Fibroblast of peridontal ligament (primary cell): Measurements from ENCODE around the gene KRTAP10-12.

ENCODE experiments used
- DNase-seq: peaks from one replicate; pipeline ENCODE4 v3.0.0-alpha.2; 2010; ENCODE audit errors: extremely low read depth

Gene KRTAP10-12

DNA sequence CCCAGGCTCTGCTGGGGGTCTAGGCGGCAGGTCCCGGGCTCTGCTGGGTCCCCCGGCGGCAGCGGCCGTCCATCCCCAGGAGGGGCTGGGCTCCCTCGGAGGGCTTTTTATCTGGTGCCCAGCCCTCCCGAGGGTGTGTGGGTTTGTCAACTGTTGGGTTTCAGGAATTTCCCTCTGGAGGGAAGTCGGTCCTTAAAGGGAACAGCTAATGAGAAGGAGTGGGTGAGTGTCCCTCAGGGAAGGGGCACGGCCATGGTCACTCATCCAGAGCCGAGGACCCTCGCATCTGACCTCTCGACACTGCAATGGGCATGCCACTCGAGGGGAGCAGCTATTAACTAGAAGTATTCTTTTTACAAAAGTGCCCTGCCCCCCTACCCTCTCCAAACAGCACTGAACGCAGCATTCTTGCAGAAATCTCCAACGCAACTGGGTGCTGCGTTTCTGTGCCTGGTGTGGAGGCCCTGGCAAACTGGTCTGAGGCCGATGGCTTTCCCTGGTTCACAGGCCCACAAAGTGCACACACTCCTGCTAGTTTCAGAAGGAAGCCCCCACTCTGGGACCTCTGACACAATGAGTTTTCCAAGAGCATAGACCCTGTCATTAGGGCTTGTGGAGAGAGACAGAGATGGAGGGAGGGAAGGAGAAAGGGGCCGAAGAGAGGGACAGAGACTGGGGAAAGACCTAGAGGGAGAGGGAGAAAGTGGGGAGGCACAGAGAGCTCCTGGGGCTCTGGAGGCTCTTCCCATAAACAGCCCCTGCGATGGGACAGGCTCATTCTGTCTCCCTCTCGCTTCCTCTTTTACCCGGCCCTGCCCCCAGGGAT lies 15.4 kb downstream of the KRTAP10-12 start:
- no peak for DNase-seq

DNA sequence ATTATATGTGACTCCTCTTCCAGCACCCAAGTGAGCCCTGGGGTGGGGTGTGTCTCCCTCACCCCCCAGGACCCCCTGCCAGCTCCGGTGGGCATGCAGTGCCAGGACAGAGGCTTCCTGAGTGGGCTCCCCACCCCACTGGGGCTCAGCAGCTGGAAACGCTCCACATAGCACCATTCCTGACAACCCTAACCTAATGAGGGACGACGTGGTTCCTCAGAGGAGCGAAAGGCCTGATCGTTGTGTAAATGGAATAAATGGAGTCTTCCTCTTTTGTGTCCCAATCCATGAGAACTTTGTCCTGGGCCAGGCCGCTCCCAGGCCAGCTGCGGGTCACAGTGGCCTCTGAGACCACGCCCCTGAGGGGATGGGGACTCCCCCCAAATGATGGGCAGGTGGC lies 16.2 kb downstream of the KRTAP10-12 start:
- no peak for DNase-seq

DNA sequence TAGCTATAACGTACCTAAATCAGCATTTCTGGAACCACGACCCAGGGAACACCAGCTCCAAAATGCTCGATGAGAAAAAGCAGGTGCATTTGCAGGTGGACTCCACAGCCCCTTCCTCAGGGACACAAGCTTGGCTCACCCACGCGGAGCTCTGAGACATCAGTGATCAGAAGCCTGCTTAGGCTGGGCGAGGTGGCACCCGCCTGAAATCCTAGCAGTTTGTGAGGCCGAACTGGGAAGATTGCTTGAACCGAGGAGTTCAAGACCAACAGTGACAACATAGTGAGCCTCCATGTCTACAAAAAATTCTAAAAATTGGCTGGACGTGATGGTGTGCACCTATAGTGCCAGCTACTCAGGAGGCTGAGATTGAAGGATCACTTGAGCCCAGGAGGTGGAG lies 16.9 kb downstream of the KRTAP10-12 start:
- DNase-seq: no peak

DNA sequence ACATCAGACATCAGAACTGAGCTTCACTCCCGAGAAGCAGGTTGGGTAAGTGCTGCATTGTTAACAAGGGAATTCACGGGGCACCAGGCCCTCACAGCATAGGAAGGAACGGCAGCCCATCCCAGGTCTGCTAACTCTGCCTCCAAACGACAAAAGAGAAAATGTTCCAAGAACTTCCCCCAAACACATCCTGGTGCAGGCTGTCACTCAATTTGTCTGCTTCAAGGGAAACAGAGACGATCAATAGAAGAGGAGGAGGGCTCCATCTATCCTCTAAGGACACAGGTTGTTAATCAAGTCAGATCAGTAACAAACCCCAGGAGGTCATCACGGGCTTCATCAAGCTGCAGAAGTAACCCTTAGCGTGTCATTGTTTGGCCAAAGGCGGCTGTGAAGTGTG lies 17.9 kb downstream of the KRTAP10-12 start:
- DNase-seq: no peak

DNA sequence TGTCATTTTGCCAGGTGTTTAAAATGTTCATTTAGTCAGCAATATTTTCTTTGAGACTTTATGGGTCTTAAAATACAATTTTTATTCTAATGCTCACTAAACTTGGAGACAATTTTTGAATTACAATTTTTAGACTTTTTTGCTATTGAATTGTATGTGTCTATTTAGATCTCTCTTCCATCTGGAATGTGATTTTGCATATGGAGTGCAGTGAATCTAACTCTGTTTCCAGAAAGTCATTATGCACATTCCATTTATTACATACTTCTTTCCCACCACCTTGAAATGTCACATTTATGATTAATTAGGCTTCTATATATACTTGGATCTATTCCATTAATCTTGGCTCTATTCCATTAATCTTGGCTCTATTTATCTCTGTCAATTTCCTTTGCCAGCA lies 20.0 kb downstream of the KRTAP10-12 start:
- no peak for DNase-seq

DNA sequence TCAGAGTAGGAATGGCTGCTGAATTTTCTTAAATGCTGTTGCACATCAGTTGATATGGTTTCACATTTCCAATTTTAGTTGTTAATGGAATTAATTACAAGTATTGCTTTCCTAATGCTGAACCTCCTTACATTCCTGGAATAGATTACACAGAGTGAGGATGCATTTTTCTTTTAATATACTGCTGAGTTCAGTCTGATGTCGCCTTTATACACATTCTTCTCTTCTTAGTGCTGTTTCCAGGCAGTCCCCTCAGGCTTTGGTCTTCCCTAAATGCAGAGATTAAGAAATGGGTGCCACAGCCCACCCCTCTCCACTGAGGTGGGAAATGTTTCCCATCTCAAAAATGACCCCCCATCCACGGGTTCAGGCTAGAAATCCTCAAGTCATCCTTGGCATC lies 21.1 kb downstream of the KRTAP10-12 start:
- DNase-seq: no peak

DNA sequence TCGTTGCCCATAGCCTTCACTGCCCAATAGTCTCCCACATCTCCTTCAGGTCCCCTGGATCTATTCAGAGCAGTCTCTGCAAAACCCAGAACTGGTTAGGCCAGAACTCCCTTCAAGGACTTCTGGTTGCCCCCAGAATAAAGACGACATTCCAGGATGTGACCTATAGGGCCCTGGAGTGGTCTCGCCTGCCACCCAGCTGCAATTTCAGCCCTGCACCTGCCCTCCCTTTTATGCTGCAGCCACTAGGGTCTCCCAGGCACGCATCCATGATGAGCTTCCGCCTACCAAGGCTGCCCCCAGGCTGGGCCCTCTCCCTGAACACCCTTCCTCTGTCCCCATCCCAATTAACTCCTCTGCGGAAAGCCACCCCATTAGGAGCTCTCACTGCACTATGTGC lies 21.6 kb downstream of the KRTAP10-12 start:
- no peak for DNase-seq

DNA sequence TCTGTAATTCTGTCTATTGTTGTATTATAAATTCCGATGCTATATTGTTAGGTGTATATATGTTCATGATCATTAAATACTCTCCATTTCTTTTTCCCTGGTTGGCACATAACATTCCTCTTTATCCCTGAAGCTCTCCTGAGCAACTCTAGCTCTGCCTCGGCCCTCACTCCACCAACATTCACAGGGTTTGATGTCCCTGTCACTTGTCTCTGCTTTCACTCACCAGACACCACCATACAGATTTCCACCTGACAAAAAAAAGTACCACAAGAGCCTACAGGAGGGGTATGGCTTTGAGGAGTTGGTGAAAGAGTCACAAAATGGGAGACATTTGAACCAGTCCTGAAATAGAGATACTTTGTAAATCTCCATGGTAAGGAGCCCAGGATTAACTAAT lies 23.2 kb downstream of the KRTAP10-12 start:
- no peak for DNase-seq

DNA sequence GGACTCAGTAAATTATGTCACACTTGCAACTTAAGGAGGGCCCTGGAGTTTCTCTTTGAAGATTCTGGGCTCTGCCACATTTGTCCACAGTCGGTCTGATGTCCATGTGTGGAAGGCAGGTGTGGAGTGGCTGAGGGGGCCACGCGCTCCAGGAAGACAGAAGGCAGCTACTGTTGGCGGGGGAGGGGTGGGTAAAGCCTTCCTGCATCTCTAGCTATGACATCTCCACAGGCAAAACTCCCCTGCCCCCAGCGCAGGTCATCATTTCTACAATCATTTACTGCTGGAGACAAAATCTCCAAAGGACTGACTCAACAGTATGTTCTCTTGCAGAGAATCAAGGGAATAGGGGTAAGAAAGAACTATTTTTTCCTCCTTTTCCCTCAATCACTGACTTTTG lies 25.8 kb downstream of the KRTAP10-12 start:
- DNase-seq: no peak

DNA sequence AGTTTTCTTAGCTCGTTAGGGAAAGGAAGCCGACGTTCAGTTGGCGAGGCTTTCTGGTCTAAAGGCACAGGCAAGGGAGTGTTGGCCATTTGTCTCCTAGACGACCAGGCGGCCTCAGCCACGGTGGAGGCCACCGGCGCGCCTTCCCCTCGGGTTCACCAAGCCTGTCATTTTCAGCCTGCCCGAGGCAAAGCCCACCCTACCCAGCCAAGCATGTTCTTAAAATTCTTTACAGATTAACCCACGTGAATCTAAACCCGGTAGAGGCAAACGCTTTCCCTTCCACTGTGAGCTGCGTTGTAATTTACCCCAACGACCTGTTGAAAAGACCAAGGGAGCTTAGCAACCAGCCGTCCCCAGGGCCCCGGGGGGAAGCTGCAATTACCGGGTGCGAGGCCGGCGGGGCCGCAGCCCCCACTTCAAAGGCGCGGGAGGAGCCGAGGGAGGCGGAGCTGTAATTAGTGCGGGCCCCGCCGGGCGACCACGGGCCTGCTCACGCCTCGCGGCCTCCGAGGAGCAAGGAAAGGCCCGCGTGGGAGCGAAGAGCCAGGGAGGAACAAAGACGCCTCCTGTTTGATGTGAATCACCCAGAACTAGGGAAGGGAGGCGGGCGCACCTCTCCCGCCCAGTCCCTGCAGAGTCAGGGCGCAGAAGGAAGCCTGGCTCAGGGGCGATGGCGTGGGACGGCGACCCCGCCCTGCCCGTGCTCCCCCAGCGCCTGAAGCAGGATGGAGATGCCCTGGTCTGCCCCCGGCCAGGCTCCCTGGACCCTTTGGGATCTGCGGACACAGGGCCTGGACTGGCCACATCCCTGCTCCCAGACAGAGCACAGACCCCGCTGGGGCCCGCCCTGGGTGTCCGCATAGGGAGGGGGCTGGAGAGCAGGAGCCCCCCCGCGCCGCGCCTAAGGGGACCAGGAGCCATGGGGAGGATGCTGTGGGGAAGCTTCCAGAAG lies 26.5 kb downstream of the KRTAP10-12 start:
- DNase-seq: no peak

DNA sequence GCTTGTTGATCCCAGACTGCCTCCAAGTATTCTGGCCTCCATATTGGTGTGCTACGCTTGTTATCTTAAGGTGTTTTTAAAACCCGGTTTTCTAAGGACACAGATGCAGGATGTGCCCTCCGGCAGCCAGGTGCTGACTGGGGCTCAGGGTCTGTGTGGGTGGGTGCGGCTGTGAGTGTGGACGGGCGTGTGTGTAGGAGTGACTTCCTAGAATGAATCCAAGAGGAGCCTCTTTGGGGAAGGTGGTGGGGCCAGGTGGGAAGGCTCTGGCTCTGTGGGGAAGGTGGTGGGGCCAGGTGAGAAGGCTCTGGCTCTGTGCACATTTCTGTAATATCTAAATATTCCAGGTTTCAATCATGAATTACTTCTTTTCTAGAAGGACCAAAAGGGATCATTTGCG lies 27.2 kb downstream of the KRTAP10-12 start:
- DNase-seq: no peak

DNA sequence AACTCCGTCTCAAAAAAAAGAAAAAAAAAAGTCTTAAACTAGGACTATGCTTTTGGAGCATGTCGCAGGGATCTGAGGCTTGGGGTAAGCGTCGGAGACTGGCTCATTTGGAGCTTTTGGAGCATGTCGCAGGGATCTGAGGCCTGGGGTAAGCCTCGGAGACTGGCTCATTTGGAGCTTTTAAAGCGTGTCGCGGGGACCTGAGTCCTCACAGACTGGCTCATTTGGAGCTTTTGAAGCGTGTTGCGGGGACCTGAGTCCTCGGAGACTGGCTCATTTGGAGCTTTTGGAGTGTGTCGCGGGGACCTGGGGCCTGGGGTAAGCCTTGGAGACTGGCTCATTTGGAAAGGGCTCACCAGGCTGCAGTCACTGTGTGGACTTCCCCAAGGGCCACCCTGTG lies 28.0 kb downstream of the KRTAP10-12 start:
- DNase-seq: no peak

DNA sequence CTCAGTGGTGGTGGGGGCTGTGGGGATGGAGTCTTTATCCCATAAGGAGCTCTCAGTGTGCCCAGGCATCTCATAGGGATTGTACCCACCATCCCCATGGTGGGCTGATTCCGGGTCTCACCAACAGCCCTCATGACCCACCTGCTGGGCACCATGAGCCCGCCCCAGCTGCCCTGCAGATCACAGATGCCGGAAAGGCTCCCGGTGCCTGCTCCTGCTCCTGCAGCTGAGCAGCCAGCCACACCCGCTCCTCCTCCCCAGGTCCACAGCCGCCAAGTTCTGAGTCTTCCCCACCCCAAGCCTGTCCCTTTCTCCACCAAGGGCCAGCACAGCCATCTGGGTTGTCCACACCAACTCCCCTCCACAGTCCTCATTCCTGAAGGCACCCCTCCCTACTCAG lies 29.9 kb downstream of the KRTAP10-12 start:
- no peak for DNase-seq

DNA sequence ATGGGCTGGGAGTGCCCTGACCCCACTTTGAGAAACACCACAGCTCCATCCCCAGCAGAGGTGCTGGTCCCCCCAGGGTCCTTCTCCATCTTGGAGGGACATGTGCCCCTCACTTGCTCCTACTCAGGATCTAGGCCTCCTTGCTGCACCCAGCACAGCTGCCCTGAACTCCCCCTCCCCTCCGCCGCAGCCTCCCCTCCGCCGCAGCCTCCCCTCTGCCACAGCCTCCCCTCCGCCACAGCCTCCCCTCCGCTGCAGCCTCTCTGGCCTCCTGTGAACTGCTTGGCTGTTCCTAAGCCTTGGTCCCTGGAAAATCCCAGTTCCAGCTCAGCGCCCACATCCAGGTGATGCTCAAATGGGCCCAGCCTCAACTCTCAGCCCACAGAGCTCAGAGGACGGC lies 30.3 kb downstream of the KRTAP10-12 start:
- no peak for DNase-seq

DNA sequence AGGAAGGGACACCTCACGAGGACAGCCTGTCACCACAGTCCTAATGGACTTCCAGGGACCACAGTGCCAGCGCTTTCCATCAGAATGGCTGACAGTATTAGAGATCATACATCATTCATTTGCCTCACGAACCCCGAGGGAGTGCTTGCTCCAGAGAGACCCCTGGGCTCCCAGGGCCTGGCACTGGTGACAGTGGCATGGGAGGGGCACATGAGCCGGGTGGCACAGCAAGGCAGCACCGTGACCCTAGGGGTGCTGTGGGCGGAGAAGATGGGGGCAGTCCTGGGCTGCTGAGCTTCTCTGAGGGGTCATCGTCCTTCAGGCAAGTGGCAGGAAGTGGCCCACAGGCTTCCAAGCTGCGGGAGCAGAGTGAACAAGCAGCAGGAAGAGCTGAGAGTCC lies 30.8 kb downstream of the KRTAP10-12 start:
- DNase-seq: no peak

DNA sequence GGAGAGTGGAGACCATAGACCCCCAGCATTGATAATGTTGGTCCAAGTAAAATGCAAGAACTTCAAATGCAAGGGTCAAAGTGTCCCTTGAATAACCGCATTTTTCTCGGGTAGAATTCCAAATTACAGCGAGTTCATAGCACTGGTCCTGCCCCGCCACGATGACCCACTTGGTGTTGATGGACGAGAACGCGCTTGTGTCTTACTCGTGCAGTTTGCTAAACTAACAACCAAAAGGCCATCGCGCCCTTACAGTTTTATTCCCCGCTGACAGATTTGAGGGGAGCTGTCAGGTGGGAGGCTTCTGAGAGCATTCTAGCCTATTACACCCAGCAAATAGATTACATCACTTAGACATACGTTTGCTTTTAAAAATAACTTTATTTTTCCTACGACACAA lies 31.7 kb downstream of the KRTAP10-12 start:
- DNase-seq: no peak

DNA sequence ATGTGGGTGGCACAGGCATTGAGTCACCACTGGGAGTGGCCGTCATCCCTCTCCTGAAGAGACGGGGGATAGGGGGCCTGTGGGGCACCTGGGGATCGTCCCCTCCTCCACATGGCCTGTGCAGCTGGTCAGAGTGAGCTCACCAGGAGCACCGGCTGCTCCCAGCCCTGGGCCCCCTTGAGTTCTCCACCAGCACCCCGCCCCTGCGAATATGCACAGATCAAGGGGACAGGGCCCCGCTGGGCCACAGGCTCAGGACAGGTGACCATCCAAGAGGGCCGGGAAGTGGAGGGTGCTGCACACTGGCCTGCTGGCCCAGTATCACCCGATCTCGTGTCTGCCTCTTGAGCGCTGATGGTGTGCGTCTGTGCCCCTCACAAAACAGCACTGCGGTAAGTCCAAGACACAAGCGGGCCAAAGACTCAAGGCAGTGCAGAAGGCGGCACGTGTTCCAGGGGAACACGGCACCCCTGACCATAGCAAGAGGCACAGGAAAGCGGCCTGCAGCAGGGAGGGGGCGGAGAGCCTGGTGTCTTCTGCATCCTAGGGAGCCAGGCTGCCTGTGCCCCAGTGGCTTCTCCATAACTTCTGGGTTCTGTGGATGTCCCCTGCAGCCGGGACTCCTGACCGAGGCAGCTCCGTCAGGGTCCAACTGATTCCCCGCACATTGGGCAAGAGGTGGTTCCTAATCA lies 32.5 kb downstream of the KRTAP10-12 start:
- no peak for DNase-seq

DNA sequence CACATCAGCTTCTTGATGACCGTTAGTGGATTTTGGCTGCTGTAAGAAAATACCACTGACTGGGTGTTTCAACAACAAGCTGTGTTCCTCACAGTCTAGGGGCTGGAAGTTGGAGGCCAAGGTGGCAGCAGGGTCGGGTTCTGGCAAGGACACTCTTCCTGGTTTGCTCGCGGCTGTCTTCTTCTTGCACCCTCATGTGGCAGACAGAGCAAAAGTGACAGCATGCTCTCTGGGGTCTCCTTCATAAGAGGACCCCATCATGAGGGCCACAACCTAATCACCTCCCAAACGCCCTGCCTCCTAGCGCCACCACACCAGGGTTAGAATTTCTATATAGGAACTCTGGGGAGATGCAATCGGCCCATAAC lies 33.0 kb downstream of the KRTAP10-12 start:
- DNase-seq: no peak

DNA sequence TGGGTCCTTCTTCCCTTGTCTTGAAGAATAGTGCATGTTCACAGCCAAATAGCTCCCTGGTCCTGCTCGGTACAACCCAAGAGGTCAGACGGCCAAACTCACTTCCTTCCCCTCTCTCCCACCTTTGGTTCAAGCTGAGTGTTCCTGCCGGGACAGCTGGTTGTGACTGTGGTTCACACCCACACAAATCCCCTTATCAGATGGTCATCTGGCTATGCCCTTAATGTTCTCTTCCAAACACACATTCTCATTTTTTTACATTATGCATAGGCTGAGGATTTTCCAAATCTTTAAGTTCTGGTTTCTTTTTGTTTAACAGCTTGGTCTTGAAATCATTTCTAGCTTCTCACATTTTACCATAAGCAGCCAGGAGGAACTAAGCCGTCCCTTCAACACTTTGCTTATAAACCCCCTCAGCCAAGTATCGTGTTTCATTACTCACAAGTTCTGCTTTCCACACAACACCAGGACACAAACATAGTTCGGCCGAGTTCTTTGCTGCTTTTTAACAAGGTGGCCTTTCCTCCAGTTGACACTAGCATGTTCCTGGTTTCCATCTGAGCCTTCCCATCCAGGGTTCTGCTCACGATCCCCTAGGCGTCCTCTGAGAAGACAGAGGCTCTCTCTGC lies 34.1 kb downstream of the KRTAP10-12 start:
- DNase-seq: no peak

DNA sequence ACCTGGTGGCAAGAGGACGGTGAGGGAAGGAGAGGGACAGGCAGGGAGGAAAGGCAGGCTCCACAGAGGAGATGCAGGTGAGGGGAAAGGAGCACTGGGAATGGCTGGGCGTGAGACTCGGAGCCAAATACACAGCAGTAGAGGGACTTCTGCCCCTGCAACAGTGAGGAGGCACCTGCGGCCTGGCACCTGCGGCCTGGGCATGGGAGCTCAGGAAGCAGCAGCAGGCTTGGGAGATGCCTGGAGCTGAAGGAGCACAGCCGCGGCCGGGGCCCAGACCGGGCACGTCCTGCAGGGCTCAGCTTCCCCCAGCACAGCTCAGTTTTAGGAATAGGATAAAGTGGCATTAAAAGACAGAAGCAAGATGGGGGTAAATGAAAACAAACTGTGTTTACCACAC lies 35.3 kb downstream of the KRTAP10-12 start:
- no peak for DNase-seq

DNA sequence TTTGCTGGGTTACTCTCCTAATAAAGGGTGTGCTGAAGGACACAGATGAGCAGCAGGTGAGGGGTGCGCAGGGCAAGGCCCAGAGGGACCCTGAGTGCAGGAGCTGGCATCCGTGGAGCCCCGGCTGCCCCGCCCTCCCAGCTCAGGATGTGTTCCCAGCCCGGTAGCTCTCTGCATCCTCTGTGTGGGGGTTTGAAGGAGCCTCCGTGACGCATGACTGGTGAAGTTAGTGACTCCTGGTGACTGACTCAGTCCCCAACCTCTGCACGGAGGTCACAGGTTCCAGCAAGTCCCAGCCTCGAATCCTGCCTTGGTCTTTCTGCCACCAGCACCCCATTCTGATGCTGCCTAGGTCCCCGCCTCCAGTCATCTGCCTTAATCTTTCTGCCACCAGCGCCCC lies 36.0 kb downstream of the KRTAP10-12 start:
- no peak for DNase-seq
